ENCODE data around the gene BRAF.

GRCh38 chr7:140966561-140967233 is 42.0 kb upstream of the BRAF start:
- TF ChIP-seq POLR2A (IDR thresholded peaks at IDR 0.05) (no peak), CTCF (IDR thresholded peaks at IDR 0.05) (no peak)

All from right lobe of liver (tissue), 4 donors.